ENCODE measurements around the gene PINLYP.
"Not testable (repeated sequence)": the region's sequence is repeated elsewhere in the genome, so short reads cannot be mapped to it uniquely, and the experiment has no call there.

The PINLYP gene

DNA sequence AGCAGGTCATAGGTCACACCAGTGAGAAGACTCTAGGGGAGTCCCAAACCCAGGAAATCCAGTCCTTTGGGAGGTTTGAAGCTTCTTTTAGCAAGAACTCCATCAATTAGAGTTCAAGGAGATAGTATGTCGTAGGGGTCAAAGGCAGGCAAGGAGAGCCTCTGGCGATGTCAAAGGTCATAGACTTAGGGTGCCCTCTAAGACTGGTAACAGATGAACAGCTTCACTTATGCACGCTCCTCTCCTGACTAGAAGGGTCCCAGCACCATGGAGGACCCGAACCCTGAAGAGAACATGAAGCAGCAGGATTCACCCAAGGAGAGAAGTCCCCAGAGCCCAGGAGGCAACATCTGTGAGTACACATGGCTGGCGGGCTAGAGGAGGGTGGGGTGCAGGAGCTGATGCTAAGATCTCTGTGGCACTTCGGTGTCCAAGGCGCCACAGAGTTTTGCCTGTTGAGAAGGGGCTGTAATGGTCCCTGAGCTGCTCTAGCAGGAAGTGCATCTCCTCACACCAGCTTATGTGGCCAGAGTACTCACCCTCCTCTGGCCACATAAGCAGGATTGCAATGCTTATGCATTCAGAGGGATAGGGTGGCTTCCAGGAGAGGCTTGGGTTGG, 21.4 kb downstream of the PINLYP start:
- TF ChIP-seq, protein P1, sequence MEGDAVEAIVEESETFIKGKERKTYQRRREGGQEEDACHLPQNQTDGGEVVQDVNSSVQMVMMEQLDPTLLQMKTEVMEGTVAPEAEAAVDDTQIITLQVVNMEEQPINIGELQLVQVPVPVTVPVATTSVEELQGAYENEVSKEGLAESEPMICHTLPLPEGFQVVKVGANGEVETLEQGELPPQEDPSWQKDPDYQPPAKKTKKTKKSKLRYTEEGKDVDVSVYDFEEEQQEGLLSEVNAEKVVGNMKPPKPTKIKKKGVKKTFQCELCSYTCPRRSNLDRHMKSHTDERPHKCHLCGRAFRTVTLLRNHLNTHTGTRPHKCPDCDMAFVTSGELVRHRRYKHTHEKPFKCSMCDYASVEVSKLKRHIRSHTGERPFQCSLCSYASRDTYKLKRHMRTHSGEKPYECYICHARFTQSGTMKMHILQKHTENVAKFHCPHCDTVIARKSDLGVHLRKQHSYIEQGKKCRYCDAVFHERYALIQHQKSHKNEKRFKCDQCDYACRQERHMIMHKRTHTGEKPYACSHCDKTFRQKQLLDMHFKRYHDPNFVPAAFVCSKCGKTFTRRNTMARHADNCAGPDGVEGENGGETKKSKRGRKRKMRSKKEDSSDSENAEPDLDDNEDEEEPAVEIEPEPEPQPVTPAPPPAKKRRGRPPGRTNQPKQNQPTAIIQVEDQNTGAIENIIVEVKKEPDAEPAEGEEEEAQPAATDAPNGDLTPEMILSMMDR (IDR thresholded peaks at IDR 0.05; ENCODE audit: control insufficient read depth, extremely low read depth, insufficient read depth), result no peak
- DNase-seq (ENCODE audit: low read depth), result no peak
- peak overlapping the region; percentile 91 for H3K4me3 ChIP-seq (ENCODE audit: low read depth, low read length)

DNA sequence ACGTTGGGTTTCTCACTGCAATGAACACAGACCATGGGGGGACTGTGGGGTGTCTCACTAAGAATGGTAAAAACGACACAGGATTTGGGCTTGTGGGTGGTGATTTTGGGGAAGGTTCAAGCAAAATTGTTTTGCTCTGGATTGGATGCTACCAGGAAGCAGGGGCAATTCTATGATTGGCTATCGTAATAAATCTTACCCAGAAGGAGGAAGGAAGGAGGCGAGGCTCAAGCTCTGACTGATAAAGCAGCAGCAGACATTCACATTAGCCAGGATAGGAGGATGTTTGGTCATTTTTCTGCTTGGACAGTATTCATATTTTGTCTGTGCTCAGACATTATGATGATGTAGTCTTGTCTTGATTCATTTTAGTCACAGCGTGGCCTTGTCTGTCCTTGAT, 22.3 kb downstream of the PINLYP start:
- TF ChIP-seq, protein P1 (IDR thresholded peaks at IDR 0.05; ENCODE audit: control insufficient read depth, extremely low read depth, insufficient read depth), result no peak
- H3K4me3 ChIP-seq (ENCODE audit: low read depth, low read length), result peak overlapping the region; percentile 91
- DNase-seq (ENCODE audit: low read depth), result no peak

DNA sequence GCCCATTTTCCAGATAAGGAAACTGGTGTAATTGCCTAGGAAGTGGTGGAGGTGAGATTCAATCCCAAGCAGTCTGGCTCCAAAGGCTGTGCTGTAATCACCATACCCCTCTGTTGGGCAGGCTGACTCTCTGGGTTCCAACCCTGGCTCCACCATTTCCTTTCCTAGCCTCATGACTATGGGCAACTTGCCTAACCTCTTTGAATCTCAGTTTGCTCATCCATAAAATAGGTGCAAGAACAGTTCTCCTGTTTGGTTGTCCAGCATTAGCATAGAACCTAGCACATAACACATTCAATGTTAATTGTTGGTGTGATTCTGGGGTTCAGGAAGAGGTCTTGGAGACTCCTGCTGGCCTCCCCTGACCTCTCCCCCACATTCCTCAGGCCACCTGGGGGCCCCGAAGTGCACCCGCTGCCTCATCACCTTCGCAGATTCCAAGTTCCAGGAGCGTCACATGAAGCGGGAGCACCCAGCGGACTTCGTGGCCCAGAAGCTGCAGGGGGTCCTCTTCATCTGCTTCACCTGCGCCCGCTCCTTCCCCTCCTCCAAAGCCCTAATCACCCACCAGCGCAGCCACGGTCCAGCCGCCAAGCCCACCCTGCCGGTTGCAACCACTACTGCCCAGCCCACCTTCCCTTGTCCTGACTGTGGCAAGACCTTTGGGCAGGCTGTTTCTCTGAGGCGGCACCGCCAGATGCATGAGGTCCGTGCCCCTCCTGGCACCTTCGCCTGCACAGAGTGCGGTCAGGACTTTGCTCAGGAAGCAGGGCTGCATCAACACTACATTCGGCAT, 23.0 kb downstream of the PINLYP start:
- TF ChIP-seq, protein P1 (IDR thresholded peaks at IDR 0.05; ENCODE audit: control insufficient read depth, extremely low read depth, insufficient read depth), result no peak
- no peak overlapping the region for H3K4me3 ChIP-seq (ENCODE audit: low read depth, low read length)
- DNase-seq (ENCODE audit: low read depth), result no peak

DNA sequence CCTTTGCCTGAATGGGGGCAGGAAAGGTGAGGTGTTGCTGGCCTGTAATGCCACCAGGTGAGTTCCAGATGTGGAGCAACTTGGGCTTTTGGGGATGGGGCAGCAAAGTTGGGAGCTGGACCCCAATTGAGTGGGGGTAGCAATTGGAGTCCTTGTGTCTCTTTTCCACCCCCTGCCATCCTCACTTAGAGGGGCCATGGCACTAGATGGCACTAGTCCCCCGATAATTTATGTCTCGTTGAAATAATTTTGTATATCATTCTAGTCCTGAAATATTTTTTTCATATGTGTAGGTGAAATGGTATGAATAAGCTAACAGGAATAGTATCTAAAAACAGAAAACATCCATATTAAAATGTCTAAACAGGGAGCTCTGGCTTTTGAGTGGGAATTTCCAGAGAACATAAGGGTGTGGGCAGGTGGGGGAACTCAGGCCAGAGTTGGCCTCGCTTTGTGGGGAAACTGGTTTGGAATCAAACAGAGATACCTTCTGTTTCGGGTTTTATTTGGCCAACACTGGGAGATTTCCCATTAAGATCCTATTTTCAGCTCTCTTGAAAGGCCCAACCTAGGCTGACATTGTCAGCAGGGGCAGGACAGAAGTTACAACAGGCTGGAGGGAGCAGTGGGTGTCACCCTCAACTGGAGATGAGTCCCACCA, 24.2 kb downstream of the PINLYP start:
- TF ChIP-seq, protein P1 (IDR thresholded peaks at IDR 0.05; ENCODE audit: control insufficient read depth, extremely low read depth, insufficient read depth), result no peak
- no peak for DNase-seq (ENCODE audit: low read depth)
- H3K4me3 ChIP-seq (ENCODE audit: low read depth, low read length), result no peak overlapping the region

DNA sequence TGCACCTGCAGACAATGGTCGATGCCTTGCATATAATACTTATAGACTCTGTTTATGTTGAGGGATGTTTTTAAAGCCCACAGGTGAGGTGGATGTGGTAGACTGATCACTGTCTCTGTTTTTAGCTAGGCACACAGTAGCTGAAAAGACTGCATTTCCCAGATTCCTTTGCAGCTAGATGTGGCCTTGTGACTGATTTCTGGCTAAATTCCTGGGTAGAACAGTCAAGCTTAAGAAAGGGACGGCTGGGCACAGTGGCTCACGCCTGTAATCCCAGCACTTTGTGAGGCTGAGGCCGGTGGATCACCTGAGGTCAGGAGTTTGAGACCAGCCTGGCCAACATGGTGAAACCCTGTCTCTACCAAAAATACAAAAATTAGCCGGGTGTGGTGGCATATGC, 24.7 kb downstream of the PINLYP start:
- DNase-seq (ENCODE audit: low read depth); H3K4me3 ChIP-seq (ENCODE audit: low read depth, low read length): not testable (repeated sequence)

DNA sequence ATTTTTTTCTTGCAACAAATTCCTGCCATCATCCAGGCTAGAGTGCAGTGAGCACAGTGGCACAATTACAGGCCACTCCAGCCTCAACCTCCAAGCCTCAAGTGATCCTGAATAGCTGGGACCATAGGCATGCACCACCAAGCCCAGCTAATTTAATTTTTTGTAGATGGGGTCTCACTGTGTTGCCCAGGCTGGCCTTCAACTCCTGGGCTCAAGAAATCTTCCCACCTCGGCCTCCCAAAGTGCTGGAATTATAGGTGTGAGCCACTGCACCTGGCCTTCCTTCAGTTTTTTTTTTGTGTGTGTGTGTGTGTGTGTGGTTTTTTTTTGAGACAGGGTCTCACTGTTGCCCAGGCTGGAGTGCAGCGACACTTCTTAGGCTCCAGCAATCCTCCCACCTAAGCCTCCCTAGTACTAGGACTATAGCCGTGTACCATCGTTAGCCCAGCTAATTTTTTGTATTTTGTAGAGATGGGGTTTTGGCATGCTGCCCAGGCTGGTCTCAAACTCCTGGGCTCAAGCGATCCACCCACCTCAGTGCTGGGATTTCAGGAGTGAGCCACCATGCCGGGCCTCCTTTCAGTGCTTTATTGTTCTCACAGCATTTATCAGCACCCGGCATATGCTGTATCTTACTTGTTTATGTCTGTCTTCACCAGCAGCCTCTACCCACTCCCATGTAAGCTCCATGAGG, 30.4 kb downstream of the PINLYP start:
- DNase-seq (ENCODE audit: low read depth), result no peak
- no peak overlapping the region for H3K4me3 ChIP-seq (ENCODE audit: low read depth, low read length)
- TF ChIP-seq, protein P1 (IDR thresholded peaks at IDR 0.05; ENCODE audit: control insufficient read depth, extremely low read depth, insufficient read depth), result no peak

Measured in LNCaP clone FGC (cell line).